NCI-H460 (cell line): Measurements from ENCODE around the gene C16orf82. TPM values are rescaled to one million over a fixed set of nuclear protein-coding genes. Genes with fewer than 3 reads are reported as not detected.

ENCODE experiments used
- DNase-seq: peaks from one replicate; pipeline ENCODE4 v3.0.0-alpha.2; 2016; ENCODE audit warnings: low read depth; ENCODE audit errors: extremely low read depth
- polyA plus RNA-seq: library from polyadenylated mRNA; depleted of rRNA; stranded (reverse); fragments of >200 nt; gene quantifications from 2 replicates; pipeline ENCODE4 v1.2.3, GENCODE V29; 2014; cell fraction: nucleus; rRNA removed
- total RNA-seq: library from RNA; depleted of rRNA; stranded (reverse); fragments of >200 nt; shearing (Covaris generic); gene quantifications from 2 replicates; pipeline ENCODE4 v1.2.3, GENCODE V29; 2014; rRNA removed

Gene C16orf82
- total RNA-seq: not detected in 2 replicates
- polyA plus RNA-seq: not detected in 2 replicates

DNA sequence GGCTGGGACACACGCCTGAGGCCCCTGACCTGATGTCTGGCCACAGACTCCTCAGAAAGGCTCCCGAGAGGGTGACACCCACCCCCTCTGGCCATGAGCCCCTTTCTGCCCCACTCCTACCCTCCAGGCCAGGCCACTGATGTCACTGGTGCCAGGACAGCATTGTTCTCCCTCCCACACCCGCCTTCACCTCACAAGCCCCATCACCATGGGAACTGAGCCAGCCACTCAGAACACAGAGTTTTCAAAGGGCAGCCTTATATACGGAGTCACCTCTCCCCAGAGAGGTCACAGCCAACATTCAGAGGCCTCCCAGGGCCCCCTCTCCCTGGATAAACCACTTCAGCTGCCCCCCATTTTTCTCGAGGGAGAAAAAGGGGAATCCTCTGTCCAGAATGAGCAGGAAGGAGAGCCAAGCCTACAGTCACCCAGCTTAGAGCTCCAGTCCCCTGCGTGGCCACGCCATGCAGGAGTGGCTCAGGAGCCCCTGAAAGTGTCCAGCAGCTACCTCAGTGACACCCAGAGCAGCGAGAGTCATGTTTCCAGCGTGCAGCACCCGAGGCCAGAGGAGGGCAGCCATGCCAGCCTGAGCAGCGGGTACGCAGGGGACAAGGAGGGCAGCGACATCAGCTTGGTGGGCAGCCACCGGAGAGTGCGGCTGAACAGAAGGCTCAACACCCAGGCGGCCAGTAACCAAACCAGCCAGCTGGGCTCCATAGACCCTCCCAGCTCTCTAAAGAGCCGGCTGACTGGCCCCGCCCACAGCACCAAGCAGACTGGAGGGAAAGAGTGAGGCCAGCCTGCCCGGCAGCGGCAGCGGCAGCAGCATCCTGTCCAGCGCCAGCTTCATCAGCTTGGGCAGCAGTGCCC lies at the start of gene C16orf82:
C16orf82 (plus strand) TSS at position 260 of the 870 bp plus-strand sequence.
- DNase-seq: no peak

- no peak for DNase-seq
Measured at GRCh38 chr16:27020031-27020430, 46.7 kb upstream of the C16orf82 start.

DNA sequence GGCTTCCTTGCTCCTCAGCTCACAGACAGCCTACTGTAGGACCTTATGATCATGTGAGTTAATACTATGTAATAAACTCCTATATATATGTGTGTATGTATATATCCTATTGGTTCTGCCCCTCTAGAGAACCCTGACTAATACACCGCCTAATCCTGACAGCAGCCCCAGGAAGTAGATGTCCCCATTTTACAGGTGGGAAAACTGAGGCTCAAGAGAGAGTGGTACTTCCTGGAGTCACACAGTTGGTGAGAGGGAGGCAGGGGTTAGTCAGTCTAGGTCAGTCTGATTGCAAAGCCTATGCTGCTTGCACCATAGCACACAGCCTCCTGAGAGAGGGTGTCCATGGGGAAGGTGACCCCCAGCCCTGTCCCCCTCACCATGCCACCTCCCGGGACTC lies 42.7 kb upstream of the C16orf82 start:
- no peak for DNase-seq

DNA sequence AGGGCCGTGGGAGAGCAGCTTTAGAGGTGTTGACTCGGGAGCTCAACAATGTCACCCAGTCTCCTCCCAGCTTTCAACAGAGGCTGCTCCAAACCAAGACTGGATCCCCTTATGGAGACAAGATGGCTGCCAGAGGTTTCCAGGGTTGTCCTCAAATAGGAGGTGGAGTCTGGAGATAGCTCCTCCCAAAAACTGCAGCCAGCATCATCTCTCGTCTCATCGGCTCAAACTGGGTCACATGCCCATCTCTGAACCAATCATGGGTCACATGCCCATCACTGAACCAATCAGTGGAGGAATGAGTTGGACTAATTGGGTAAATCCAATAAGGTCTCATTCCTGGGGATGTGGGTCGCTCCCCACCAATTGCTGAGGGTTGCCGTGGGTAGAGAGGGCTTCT lies 41.1 kb upstream of the C16orf82 start:
- no peak for DNase-seq

GRCh38 chr16:27027971-27028370 lies 38.8 kb upstream of the C16orf82 start:
- no peak for DNase-seq

DNA sequence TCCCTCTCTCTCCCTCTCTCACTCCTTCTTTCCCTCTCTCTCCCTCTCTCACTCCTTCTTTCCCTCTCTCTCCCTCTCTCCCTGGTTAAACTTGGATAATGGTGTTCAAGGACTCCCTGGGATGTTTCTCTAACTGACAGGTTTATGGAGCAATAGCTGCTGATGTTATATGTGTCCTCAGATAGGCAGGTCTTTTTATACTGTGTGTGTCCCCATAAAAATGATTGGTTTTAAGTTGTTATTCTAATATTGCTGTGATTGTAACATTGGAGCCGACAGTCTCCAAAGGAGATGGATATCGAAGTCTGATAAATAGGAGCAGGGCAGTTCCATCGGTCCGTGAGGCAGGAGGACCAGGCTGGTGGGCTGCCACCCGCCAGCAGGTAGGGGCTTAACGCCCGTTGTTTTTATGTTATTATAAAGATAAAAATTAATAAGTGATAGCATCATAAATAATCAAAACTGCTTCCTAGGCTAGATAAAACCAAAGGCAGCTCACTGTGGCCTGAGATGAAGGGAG lies 38.1 kb upstream of the C16orf82 start:
- no peak for DNase-seq

- DNase-seq: no peak
Measured at GRCh38 chr16:27029525-27029924, 37.2 kb upstream of the C16orf82 start.

DNA sequence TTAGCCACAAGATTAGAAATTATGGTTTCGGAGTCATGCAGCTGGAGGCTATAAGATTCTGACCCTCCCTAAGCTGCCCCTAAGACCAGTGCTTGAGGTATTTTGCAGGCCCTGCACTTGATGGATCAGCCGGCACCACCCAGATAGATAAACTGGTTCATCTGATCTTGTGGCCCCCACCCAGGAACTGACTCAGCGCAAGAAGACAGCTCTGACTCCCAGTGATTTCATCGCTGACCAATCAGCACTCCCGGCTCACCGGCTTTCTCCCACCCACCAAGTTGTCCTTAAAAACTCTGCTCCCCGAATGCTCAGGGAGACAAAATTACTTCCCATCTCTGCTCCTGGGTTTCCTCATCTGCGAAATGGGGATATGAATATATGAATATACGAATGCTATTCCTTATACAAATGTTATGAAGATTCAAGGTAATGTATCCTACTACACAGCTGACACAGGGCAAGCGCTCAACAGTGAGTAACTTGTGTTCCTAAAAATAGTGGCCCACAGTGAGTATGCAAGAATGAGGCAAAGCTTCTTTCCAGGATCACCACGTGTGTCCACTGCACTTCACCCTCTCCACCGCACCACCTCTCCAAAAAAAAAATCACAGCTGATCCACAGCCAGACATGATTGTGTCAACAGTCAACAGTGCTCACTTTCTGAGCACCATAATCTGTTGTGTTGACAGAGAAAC lies 33.3 kb upstream of the C16orf82 start:
- DNase-seq: no peak

- DNase-seq: no peak
Measured at GRCh38 chr16:27040732-27041131, 26.0 kb upstream of the C16orf82 start.

GRCh38 chr16:27046958-27047518 lies 19.7 kb upstream of the C16orf82 start:
- no peak for DNase-seq

- no peak for DNase-seq
Measured at GRCh38 chr16:27048316-27048715, 18.4 kb upstream of the C16orf82 start.

- no peak for DNase-seq
Measured at GRCh38 chr16:27049117-27049516, 17.6 kb upstream of the C16orf82 start.

DNA sequence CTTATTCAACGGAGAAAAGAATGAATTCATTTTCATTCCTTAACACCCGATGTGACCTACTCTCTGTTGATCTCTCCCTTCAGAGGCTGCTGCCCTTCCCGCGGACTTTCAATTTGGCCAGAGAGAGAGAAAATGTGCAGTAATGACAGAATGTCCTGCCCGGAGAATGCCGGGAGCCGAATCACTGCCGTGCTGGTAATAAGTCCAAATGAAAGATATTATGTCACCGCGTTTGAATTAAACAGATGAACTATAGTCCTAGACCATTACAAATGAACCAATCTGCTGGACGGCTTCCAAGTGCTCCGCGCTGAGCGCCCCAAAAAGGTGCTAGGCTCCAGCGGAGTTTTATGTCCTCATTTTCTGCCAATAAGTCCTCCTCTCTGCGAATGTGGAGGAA lies 14.7 kb upstream of the C16orf82 start:
- DNase-seq: no peak

GRCh38 chr16:27053996-27054395 lies 12.7 kb upstream of the C16orf82 start:
- DNase-seq: no peak

GRCh38 chr16:27058299-27058698 lies 8.4 kb upstream of the C16orf82 start:
- no peak for DNase-seq

GRCh38 chr16:27070776-27071175 lies 4.0 kb downstream of the C16orf82 start:
- DNase-seq: no peak

DNA sequence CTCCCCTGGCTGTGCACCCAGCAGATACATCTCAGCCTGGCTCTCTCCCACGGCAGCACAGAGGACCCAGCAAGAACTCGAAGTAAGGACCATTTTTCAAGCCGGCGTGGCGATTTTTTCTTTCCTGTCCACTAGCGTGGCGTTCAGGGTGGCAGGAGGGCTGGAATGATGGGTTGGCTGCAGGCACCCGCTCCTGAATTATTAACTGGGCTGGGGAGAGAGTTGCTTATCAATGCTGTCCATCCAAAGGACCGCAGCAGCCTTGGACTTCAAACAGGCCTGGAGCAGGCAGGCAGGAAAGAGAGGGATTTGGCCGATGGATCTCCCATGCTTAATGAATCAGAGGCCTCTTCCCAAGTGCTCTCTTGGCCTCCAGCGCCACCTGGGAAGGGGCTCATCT lies 7.0 kb downstream of the C16orf82 start:
- no peak for DNase-seq

DNA sequence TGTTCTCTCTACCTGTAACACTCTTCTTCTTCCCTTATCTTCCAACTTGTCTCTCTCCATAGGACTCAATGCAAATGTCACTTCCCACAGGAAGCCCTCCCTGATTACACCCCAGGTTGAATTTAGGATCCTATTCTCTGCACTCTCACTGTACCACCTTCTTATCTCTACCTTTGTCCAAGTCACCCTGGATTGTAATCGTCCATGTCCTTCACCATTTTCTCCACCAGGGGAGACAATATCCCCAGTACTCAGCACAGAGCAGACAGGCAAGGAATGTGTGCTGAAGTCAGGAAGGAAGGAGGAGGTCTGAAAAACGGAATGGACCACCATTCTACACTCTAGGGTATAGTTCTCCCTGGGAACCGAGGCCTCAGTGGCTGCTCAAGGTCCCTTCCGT lies 14.2 kb downstream of the C16orf82 start:
- peak; percentile 3 for DNase-seq

DNA sequence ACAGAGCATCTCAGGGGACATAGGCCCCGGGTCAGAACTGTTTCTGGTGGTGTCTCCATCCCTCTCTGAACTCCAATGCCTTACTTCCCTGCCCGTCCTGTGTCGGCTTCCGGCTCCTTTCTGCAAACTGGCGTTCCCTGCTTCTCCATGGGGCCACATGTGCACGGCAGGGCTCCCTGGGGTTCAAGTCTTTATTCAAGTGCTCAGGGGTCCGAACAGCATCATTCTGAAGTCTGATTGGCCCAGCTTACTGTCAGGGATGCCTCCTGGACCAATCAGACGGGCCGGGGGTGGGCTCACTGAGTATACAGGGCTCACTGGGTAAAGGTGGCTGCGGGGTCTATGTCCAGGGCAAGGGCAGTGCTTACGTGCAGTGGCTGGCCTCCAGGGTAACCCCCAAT lies 17.1 kb downstream of the C16orf82 start:
- no peak for DNase-seq

- no peak for DNase-seq
Measured at GRCh38 chr16:27084307-27085028, 17.7 kb downstream of the C16orf82 start.

DNA sequence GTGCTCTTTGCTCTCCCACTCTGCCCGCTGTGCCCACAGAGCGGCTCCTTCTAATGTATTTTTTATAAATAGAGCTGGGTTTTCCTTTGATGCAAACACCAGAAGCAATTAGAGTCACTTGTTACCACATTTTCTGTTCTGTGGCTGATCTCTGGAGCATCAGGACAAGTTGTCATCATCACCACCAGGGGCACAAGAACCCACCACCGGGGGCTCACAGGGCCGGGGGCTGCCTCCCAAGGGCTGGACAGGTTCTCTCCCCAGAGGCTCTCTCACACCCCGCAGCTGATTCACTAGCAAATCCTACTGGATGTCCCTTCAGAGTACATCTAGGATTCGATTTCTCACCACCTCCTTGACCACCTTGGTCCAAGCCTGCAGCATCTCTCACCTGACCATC lies 18.5 kb downstream of the C16orf82 start:
- DNase-seq: no peak
